Caco-2 (cell line): ENCODE results near the gene DNAAF8. TPM values are rescaled to one million over a fixed set of nuclear protein-coding genes. Genes with fewer than 3 reads are reported as not detected.

Experiments
- BruUV-seq: library from RNA; stranded (reverse); fragments of 400-500 nt; replicated peaks from 2 replicates; lab custom pipeline; 2021; lab: Mats Ljungman, UMichigan
- CTCF ChIA-PET: fragments of 300-600 bp; sonication (Branson Sonifier 250); formaldehyde crosslinking; loops from one replicate; lab custom pipeline; 2022; ENCODE audit warnings: antibody characterized with exemption; lab: Charles Lee
- POLR2A ChIA-PET: fragments of 300-600 bp; sonication (Branson Sonifier 250); formaldehyde crosslinking; loops from one replicate; lab custom pipeline; 2022; ENCODE audit warnings: antibody characterized with exemption; lab: Charles Lee
- DNase-seq, 2 experiments: peaks; one replicate each; pipeline versions ENCODE4 v3.0.0 to v3.0.0-alpha.2; 2020 to 2022
- H3K27me3 ChIP-seq: replicated peaks from 2 replicates; pipeline ENCODE4 v1.6.0; 2011; ENCODE audit warnings: low read length; ENCODE audit not compliant: control insufficient read depth, insufficient read depth
- H3K36me3 ChIP-seq: 2 replicates; pipeline ENCODE4 v1.5.1; 2011; ENCODE audit warnings: low read length; ENCODE audit not compliant: control insufficient read depth, insufficient read depth
- H3K4me1 ChIP-seq: fragments of 250-450 bp; sonication (Bioruptor Pico); 2 replicates; pipeline ENCODE4 v1.5.1; 2020; ENCODE audit warnings: mild to moderate bottlenecking
- H3K4me3 ChIP-seq: 2 replicates; pipeline ENCODE4 v1.5.1; 2011; ENCODE audit warnings: low read depth, mild to moderate bottlenecking, control low read depth, low read length
- H3K9me3 ChIP-seq: fragments of 250-450 bp; sonication (Bioruptor Pico); 2 replicates; pipeline ENCODE4 v1.5.1; 2020; ENCODE audit warnings: mild to moderate bottlenecking, moderate library complexity
- H3K27ac Mint-ChIP-seq: one replicate; pipeline ENCODE4 v1.8.0; 2022; ENCODE audit warnings: mixed read lengths; ENCODE audit not compliant: unreplicated experiment
- H3K27me3 Mint-ChIP-seq: one replicate; pipeline ENCODE4 v1.8.0; 2022; ENCODE audit warnings: mixed read lengths; ENCODE audit not compliant: insufficient read depth, unreplicated experiment
- H3K36me3 Mint-ChIP-seq: one replicate; pipeline ENCODE4 v1.8.0; 2022; ENCODE audit warnings: mild to moderate bottlenecking, mixed read lengths; ENCODE audit not compliant: insufficient read depth, unreplicated experiment
- H3K4me1 Mint-ChIP-seq: one replicate; pipeline ENCODE4 v1.8.0; 2022; ENCODE audit warnings: low read depth, mixed read lengths; ENCODE audit not compliant: unreplicated experiment
- H3K4me3 Mint-ChIP-seq: one replicate; pipeline ENCODE4 v1.8.0; 2022; ENCODE audit warnings: mild to moderate bottlenecking, moderate library complexity, mixed read lengths; ENCODE audit not compliant: unreplicated experiment
- H3K9me3 Mint-ChIP-seq: one replicate; pipeline ENCODE4 v1.8.0; 2022; ENCODE audit warnings: mixed read lengths; ENCODE audit not compliant: unreplicated experiment
- CTCF ChIP-seq, 2 experiments: fragments of 200-600 bp in 1 of 2; IDR thresholded peaks; 1 replicate in 1 of 2; 2 replicates in 1 of 2; pipeline versions ENCODE4 v1.5.1 to v1.8.0; 2011 to 2022; ENCODE audit warnings: antibody characterized with exemption in 1 of 2, control low read depth in 1 of 2, inconsistent platforms in 1 of 2, low read depth in 1 of 2, low read length in 1 of 2, mild to moderate bottlenecking in 1 of 2, moderate library complexity in 1 of 2; ENCODE audit not compliant: insufficient read depth in 1 of 2, severe bottlenecking in 1 of 2, unreplicated experiment in 1 of 2
- intact Hi-C: fragments of 100-400 bp; cut with micrococcal nuclease; formaldehyde crosslinking; loops from one replicate; pipeline ENCODE4 v1.10.0; 2022; ENCODE audit not compliant: unreplicated experiment
- total RNA-seq: library from RNA; stranded (reverse); gene quantifications from 2 replicates; pipeline ENCODE4 v1.2.3, GENCODE V29; 2022

DNAAF8 gene
- total RNA-seq, 1 experiment from 2014 or later = 0.54 TPM

GRCh38 chr16:4795828-4796572 lies 61.7 kb downstream of the DNAAF8 start:
- CTCF ChIA-PET = interaction anchor here (1.1 kb wide), 1 partner anchor 160 kb away, joined by 3 read pairs; no protein-coding TSS in a partner anchor

GRCh38 chr16:4796982-4797804 lies 62.9 kb downstream of the DNAAF8 start:
- CTCF ChIA-PET = no interaction called here
- Mint-ChIP-seq H3K36me3 (peaks cover 5% of the 10 kb centered on the region), H3K4me3 (no peak overlapping the region), H3K9me3 (no peaks in the 10 kb centered on the region), H3K4me1 (no peaks in the 10 kb centered on the region), H3K27me3 (no peaks in the 10 kb centered on the region), H3K27ac (no peak overlapping the region)
- no peak overlapping the region for H3K4me3 ChIP-seq
- H3K36me3 ChIP-seq = no peaks in the 10 kb centered on the region
- intact Hi-C loops = no loop called here
- no peaks in the 10 kb centered on the region for H3K27me3 ChIP-seq
- BruUV-seq = no TSS peak
- TF ChIP-seq CTCF (IDR thresholded peaks at IDR 0.05; ENCODE audit: insufficient read depth in 1 of 2, low read depth in 1 of 2, low read length in 1 of 2, severe bottlenecking in 1 of 2, unreplicated experiment in 1 of 2) = no peak
- DNase-seq = no peak
- H3K4me1 ChIP-seq = peaks cover 9% of the 10 kb centered on the region; the same call in 1 of the 2 replicates
- no peaks in the 10 kb centered on the region for H3K9me3 ChIP-seq
- POLR2A ChIA-PET = no interaction called here

More at GRCh38 chr16:4795828-4796572, 61.7 kb downstream of the DNAAF8 start:
- Histone ChIP-seq H3K9me3 (no peaks in the 10 kb centered on the region), H3K27me3 (no peaks in the 10 kb centered on the region), H3K36me3 (no peaks in the 10 kb centered on the region), H3K4me3 (no peak overlapping the region), H3K4me1 (peaks cover 3% of the 10 kb centered on the region; the same call in 1 of the 2 replicates)
- intact Hi-C loops = no loop called here
- H3K27ac Mint-ChIP-seq = no peak overlapping the region
- H3K36me3 Mint-ChIP-seq = peaks cover 4% of the 10 kb centered on the region
- H3K4me1 Mint-ChIP-seq = no peaks in the 10 kb centered on the region
- H3K9me3 Mint-ChIP-seq = no peaks in the 10 kb centered on the region
- no peak for TF ChIP-seq CTCF (IDR thresholded peaks at IDR 0.05; ENCODE audit: insufficient read depth in 1 of 2, low read depth in 1 of 2, low read length in 1 of 2, severe bottlenecking in 1 of 2, unreplicated experiment in 1 of 2)
- no TSS peak for BruUV-seq
- POLR2A ChIA-PET = no interaction called here
- DNase-seq = no peak
- H3K27me3 Mint-ChIP-seq = no peaks in the 10 kb centered on the region
- H3K4me3 Mint-ChIP-seq = no peak overlapping the region

GRCh38 chr16:4797805-4798252 lies 63.5 kb downstream of the DNAAF8 start:
- no TSS peak for BruUV-seq
- TF ChIP-seq CTCF (IDR thresholded peaks at IDR 0.05; ENCODE audit: insufficient read depth in 1 of 2, low read depth in 1 of 2, low read length in 1 of 2, severe bottlenecking in 1 of 2, unreplicated experiment in 1 of 2) = no peak
- H3K4me1 ChIP-seq = peaks cover 9% of the 10 kb centered on the region; the same call in 1 of the 2 replicates
- no peaks in the 10 kb centered on the region for H3K36me3 ChIP-seq
- Mint-ChIP-seq H3K4me3 (no peak overlapping the region), H3K9me3 (no peaks in the 10 kb centered on the region), H3K27me3 (no peaks in the 10 kb centered on the region), H3K4me1 (no peaks in the 10 kb centered on the region), H3K27ac (no peak overlapping the region), H3K36me3 (peaks cover 11% of the 10 kb centered on the region)
- no peaks in the 10 kb centered on the region for H3K27me3 ChIP-seq
- no peak for DNase-seq
- intact Hi-C loops = no loop called here
- H3K9me3 ChIP-seq = no peaks in the 10 kb centered on the region
- POLR2A ChIA-PET = no interaction called here
- no peak overlapping the region for H3K4me3 ChIP-seq
- CTCF ChIA-PET = no interaction called here
